ENCODE measurements around the gene TRMT10A.

TRMT10A gene

GRCh38 chr4:99563310-99564186, at the start of gene TRMT10A:
TSS of gene TRMT10A (minus strand) at chr4:99564039. CDS start at chr4:99559338, 4,701 bp downstream.
- peak; percentile 94 for DNase-seq

GRCh38 chr4:99612704-99613103, 48.9 kb upstream of the TRMT10A start:
- DNase-seq, result no peak

DNA sequence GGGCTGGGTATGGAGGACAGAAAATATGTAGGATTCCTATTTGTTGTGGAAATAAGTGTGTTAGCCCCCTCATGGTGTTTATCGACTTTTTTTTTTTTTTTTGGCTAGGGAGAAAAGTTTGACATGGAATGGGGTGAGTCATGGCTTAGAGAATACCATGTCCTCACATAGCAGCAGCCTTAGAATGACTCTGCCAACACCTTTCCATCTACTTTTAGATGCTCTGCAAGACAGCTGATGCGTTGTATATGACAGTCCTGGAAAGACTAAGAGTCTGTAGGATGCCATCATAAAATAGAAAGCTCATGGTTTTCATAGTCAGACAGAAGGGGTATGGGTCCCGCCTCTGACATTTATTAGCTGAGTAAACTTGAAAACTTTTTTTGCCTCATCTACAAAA, 48.4 kb upstream of the TRMT10A start:
- DNase-seq, result no peak

GRCh38 chr4:99610605-99611175, 46.9 kb upstream of the TRMT10A start:
- no peak for DNase-seq

GRCh38 chr4:99608417-99608816, 44.6 kb upstream of the TRMT10A start:
- no peak for DNase-seq

DNA sequence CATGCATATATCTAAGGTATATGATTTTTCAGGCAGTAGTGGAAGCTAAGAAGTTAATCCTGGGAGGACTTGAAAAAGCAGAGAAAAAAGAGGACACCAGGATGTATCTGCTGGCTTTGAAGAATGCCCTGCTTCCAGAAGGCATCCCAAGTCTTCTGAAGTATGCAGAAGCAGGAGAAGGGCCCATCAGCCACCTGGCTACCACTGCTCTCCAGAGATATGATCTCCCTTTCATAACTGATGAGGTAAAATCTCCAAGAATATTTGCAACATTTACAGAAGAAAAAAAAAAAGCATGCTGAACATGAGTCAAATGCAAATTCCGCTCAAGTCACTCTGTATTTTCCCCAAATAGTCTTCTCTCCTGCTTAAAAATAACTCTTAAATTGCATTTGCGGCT, 42.9 kb upstream of the TRMT10A start:
- no peak for DNase-seq

DNA sequence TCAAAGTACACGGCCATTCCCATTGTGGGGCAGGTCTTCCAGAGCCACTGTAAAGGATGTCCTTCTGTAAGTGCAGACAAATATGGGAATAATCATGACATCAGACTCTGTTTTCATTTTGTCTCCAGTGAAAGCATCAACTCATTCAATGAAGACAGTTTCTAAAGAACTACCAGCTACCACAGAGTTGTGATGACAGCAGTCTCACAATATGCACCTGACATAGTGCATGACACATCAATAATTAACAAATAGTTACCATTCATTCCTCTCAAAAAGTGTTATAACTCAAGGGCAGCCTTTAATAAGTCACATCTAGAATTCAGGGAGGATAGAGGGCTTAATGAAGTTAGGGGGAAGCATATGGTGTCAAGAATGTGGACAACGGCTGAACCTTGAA, 31.0 kb upstream of the TRMT10A start:
- DNase-seq, result no peak

DNA sequence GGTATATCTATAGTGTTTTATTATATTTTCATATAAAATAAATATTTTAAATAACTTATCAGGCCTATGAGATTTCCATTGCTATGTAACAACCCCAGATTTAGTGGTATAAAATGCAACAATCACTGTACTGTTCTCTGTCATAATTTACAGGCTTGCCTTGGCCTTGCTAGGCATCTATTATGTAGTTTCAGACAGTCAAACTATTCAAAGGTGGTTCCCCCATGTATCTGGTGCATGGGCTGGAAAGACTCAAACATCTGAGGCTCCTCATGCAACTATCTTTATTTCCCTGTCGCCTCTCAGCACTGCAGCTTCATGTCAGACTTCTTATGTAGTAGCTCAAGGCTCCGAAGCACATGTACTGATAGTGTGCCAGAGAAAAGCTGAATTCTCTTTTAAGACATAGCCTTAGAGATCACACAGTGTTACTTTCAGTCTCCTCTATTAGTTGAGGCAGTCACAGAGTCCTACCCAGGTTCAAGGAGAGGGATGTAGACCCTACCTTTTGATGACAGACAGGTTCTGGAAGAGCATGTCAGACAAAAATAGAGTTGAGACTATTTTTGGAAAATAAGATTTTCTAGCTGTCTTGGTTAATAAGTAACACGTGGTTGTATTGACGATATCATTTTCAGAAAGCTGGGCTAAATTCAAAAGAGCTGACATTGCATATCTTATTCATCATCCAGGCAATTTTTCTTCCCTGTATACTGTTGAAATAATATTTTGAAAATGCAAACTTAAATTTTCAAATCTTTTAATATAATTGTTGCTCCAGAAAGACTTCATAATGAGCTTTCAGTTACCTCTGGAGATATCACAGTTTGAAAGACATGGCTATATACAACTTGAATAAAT, 30.2 kb upstream of the TRMT10A start:
- DNase-seq, result no peak

DNA sequence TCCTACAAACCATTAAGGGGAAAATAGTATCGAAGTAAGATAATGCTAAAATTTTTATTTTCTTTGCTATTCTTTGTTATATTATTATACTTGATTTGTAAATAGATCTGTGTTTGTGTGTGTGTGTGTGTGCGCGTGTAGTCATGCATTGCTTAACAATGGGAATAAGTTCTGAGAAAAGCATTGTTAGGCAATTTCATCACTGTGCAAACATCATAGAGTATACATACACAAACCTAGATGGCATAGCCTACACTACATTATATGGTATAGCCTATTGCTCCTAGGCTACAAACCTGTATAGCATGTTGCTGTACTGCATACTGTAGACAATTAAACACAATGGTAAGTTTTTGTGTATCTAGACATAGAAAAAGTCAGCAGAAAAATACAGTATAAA, 27.9 kb upstream of the TRMT10A start:
- no peak for DNase-seq

DNA sequence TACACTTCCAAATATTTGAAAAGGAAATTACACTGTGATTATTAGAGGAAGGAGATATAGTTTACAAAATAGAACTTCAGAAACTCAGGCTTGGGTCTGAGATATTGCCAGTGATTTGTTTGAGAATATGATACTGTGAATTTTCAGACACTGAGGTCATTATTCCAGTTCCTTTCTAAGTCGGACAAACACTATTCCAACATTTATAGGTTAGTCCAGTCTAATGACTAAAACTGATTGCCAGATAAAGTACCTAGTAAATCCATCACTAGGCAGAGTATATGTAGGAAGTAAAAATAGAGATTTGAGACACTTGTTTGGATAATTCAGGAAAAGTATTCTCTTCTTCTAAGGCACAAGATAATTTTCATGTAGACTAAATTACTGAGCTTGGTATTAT, 24.0 kb upstream of the TRMT10A start:
- no peak for DNase-seq

GRCh38 chr4:99587309-99587708, 23.5 kb upstream of the TRMT10A start:
- DNase-seq, result no peak

DNA sequence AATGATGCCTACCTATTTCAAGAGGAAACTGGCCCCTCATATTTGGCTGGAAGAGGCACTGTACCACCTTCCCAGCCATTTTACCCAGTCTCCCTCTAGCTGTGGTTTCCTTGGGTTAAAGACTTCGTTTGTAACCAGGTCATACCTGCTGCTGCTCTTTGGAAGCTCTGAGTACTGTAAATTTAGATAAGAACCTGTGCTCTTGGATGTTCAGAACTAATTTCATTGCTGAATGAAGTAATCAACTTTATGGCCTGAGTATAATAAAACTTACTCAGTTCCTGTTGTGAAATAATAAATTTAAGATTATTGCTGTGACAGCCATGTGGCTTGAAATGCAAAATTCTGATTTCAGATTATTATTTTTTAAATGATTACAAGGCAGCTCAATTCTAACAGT, 23.0 kb upstream of the TRMT10A start:
- DNase-seq, result no peak

- no peak for DNase-seq
Measured at GRCh38 chr4:99586322-99586721, 22.5 kb upstream of the TRMT10A start.

DNA sequence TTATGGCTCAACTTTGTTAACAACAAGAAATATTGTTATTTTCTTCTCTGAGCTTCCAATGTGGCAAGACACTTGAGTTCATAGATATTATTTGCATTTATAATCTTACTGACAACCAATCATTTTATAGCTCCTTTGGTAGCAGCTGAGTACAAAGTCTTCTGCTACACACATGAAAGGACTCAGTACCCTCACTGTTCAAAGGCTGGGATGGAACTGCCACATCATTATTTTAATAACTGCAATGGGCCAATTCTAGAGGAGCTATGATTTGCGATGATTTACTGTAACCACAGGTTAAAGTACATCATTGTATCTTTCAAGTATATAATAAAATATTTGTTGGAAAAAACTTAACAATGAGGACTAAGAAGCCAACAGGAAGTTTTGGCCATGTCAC, 21.7 kb upstream of the TRMT10A start:
- DNase-seq, result no peak

DNA sequence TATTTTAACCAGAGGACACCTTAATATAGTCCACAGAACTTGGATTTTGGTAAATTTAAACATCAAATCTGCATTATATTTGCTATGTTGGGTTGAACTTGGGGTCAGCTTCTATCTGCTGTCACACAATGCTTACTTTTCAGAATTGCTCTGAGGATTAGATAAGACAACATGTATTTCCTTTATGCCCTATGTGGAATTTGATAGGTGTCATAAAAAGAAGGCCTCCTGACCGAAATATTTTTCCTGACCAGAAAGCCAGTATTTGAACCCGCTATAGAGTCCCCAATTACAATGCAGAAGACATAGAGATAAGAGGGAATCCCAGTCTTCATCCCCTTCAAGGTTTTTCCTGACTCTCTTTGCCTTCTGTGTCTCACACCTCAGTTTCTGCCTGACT, 14.9 kb upstream of the TRMT10A start:
- DNase-seq, result no peak

DNA sequence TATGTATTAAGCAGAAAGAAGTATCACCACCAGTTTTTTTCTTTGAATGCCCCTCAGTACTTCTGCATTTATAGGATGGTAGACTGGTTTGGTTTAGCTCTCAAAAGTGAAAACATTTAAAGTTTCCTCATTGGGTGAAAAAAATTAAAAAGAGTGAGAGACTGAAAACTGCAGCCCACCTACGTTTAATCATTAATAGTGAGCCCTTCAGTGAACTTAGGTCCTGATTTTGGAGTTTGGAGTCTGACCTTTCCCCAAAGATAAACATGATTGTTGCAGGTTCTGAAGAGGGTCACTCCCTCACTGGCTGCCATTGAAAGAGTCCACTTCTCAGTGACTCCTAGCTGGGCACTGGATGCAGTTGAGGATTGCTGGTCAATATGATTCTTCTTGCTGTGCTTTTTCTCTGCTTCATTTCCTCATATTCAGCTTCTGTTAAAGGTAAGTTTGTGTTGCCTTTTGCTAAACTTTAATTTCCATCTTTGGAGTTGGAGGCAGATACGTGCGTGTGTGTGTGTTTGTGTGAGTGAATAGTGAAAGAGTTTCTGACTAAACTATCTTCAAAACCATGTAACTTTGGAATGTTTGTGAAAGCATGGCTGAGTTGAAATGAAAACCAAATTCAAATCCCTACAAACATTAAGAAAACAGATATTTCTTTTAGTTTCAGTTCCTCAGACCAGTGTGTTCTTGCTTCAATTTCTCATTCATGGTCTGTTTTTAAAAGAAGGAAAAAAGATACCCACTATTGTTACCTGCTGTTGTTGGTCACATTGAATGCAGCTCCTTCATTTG, 10.9 kb upstream of the TRMT10A start, which contains the start of gene MTTP:
Gene MTTP (plus strand): TSS at position 295 of the 795 bp plus-strand sequence. CDS start 86 bp downstream, at position 381.
- no peak for DNase-seq

GRCh38 chr4:99573735-99574368, 10.0 kb upstream of the TRMT10A start:
- no peak for DNase-seq

DNA sequence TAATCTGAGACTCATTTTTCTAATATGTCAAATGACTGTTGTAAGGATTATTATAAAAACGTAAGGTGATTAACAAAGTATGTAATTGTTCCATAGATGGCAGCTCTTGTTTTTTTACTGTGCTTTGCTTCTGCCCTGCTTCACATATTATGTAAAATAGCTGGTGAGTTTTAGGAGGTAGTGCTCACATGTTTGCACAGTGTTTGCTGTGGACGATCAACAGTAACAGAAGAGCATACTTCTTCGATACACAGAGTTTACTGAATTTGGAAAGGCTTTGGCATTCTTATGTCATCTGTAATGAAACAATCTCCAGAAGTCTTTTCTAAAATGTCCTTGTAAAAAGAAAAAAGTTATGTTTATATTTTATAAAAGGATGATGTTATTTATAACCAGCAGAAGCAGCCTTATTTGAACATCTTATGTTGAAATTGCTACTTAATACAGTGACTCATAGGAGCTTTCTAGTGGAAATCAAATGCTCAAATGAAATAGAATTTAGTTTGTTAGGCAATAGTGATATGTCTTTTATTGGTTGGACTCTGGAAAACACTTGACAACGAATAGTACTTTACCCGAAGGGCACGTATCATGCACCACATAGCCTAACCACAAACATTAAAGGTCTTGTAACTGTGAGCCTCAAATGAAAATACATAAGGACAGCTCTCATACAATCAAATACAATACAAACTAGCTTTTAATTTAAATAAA, 8.8 kb upstream of the TRMT10A start:
- DNase-seq, result no peak

- no peak for DNase-seq
Measured at GRCh38 chr4:99571883-99572282, 8.0 kb upstream of the TRMT10A start.

GRCh38 chr4:99564921-99565320, 1.1 kb upstream of the TRMT10A start:
- no peak for DNase-seq

GRCh38 chr4:99552872-99553271, 11.0 kb downstream of the TRMT10A start:
- DNase-seq, result no peak

Data from CD4-positive, alpha-beta T cell treated with Interleukin-12 subunit alpha and Interleukin-12 subunit beta, for 1 hour (primary cell).